Dermis microvascular lymphatic vessel endothelial cell (primary cell): ENCODE results near the gene FGF5. TPM values are rescaled to one million over a fixed set of nuclear protein-coding genes. Genes with fewer than 3 reads are reported as not detected.

Experiments used
- DNase-seq, 2 donors: peaks; one replicate each; pipeline versions ENCODE4 v3.0.0 to v3.0.0-alpha.2; 2010; ENCODE audit warnings: low read depth in 2 of 2
- total RNA-seq: library from RNA; depleted of rRNA; stranded (reverse); fragments of >200 nt; gene quantifications from 2 replicates; pipeline ENCODE4 v1.2.1, GENCODE V29; 2014

FGF5 gene
- total RNA-seq, 1 donor from 2014 or later, result 0.13 TPM

DNA sequence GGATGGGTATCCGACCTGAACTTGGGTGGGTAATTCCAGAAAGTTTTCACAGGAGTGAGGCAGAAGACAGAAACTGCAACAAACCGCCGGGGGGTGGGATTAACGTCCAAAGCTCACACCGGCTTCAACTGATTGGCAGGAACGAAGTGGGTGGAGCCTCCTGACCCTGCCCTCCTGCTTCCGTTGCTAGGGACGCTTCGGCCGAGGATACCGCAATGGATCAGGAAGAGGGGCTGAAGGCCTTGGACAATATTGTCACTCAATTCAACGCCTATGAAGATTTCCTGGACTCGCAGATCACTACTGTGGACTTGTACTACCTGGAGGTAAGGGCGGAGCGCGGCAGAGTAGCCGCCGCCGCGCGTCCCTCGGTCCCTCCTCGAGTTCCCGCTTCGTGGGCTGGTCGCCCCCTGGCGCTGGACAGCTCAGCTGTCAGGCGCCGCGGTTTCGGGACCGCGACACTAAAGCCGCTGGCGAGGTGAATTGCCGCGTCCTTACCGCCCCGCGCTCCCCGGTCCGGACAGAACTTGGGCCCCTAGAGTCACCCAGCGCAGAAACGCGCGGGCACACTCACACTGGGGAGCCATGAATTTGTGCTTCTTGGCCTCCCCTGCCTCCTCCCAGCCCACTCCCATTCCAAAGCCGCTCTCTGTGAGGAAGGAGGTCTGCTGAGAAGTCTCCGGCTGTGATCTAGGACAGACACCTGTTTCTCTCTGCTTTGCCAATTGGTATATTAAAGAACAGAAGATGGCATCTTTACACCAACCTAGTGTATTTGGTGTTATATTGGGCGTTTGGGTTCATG, 69.3 kb downstream of the FGF5 start, which contains the start of gene CFAP299:
Gene CFAP299 (plus strand): TSS at position 177 of the 805 bp plus-strand sequence.
- DNase-seq, result peak; percentile 62 to 86

DNA sequence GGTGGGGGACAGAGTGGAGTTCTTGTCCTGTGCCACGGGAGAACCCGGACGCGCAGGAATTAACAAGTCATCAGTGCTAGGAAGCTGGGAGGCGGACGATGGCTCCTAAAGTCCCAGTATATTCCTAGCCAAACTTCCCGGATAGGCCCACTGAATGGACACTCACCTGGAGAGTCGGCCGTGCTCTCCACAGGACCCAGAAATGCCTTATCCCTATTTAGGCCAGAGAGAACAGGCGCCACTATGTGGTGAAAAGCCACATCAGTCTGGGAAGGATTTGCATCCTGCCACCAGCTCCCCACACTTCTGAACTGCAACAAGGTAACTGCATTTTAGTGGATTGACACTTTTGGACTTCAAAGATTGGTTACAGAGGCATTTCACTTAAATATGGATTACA, 70.1 kb downstream of the FGF5 start:
- peak; percentile 15 to 55 for DNase-seq

GRCh38 chr4:80340036-80340435, 73.6 kb downstream of the FGF5 start:
- no peak for DNase-seq

Other genes starting within 250 kb of the FGF5 start
- gene ANTXR2, start 193.4 kb upstream of the FGF5 start, total RNA-seq, result 22.2 and 28.1 TPM in 2 replicates
- gene PRDM8, start 69.2 kb upstream of the FGF5 start, total RNA-seq, result 0.90 and 2.1 TPM in 2 replicates
- not detected in 2 replicates for gene CFAP299, start 69.1 kb downstream of the FGF5 start, total RNA-seq